ENCODE results near the gene MGRN1. TPM values are rescaled to one million over a fixed set of nuclear protein-coding genes. Genes with fewer than 3 reads are reported as not detected.
A peak's percentile ranks its signal among the peaks of the same experiment; 100 is the strongest.
"Not testable (repeated sequence)": the region's sequence is repeated elsewhere in the genome, so short reads cannot be mapped to it uniquely, and the experiment has no call there.

Gene MGRN1
- total RNA-seq, 1 donor from 2014 or later = 91.5 TPM

- peaks cover 53% of the 10 kb centered on the region for H3K79me2 ChIP-seq (ENCODE audit: insufficient read depth, low read length)
- H3K4me2 ChIP-seq (ENCODE audit: low read length) = no peak overlapping the region
- H3K9me3 ChIP-seq (ENCODE audit: insufficient read depth, low read depth, low read length) = no peaks in the 10 kb centered on the region
- Mint-ChIP-seq H3K4me1 (ENCODE audit: low read depth, unreplicated experiment) (no peaks in the 10 kb centered on the region), H3K9me3 (ENCODE audit: unreplicated experiment) (no peaks in the 10 kb centered on the region), H3K36me3 (ENCODE audit: low read depth, unreplicated experiment) (peaks cover 27% of the 10 kb centered on the region), H3K27me3 (ENCODE audit: low read depth, unreplicated experiment) (no peaks in the 10 kb centered on the region), H3K27ac (ENCODE audit: unreplicated experiment) (no peak overlapping the region), H3K4me3 (ENCODE audit: unreplicated experiment) (no peak overlapping the region)
- peaks cover 81% of the 10 kb centered on the region for H4K20me1 ChIP-seq (ENCODE audit: insufficient read depth, low read length)
- no peak overlapping the region for H2AFZ ChIP-seq (ENCODE audit: low read depth, low read length)
- DNase-seq (ENCODE audit: low read depth) (no peak), FAIRE-seq (no peak)
- TF ChIP-seq EZH2 (IDR thresholded peaks at IDR 0.05; ENCODE audit: insufficient read depth, low read length) = no peak
- no peak for TF ChIP-seq CTCF (IDR thresholded peaks at IDR 0.05; ENCODE audit: insufficient read depth, low read depth, low read length)
- peaks cover 4% of the 10 kb centered on the region for H3K36me3 ChIP-seq (ENCODE audit: insufficient read depth, low read length)
- no peak overlapping the region for H3K27ac ChIP-seq (ENCODE audit: low read depth, low read length)
- no peak overlapping the region for H3K4me3 ChIP-seq (ENCODE audit: insufficient read depth, low read depth, low read length)
- H3K4me1 ChIP-seq (ENCODE audit: insufficient read depth, low read length) = no peaks in the 10 kb centered on the region
- no peak overlapping the region for H3K9ac ChIP-seq (ENCODE audit: low read length)
- H3K27me3 ChIP-seq (ENCODE audit: insufficient read depth, low read length) = no peaks in the 10 kb centered on the region
These were observed 25.3 kb downstream of the MGRN1 start for GRCh38 chr16:4649744-4650442.

DNA sequence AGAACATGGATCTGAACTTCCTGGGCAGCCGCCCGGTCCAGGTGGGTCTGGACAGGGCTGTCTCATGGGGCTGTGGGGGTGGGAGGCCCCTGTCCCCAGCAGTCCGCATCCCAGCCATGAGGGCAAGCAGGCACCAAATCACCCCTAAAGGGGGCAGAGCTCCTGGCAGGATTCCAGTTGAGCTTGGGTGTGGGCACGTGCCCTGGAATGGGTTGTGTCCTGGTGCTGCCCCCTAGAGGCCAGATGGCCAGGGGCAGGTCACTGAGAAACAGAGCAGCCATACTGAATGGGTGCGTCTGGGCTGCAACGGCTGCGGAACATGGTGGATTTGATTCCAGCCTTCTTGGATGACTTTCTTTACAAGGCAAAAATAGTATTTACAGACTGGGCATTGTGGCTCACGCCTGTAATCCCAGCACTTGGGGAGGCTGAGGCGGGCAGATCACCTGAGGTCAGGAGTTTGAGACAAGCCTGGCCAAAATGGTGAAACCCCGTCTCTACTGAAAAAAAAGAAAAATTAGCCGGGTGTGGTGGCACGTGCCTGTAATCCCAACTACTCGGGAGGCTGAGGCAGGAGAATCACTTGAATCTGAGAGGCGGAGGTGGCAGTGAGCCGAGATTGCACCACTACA lies 25.9 kb downstream of the MGRN1 start:
- H3K27me3 Mint-ChIP-seq (ENCODE audit: low read depth, unreplicated experiment); H3K4me3 Mint-ChIP-seq (ENCODE audit: unreplicated experiment); H3K9me3 Mint-ChIP-seq (ENCODE audit: unreplicated experiment); H3K9ac ChIP-seq (ENCODE audit: low read length); H3K27ac Mint-ChIP-seq (ENCODE audit: unreplicated experiment); H3K27ac ChIP-seq (ENCODE audit: low read depth, low read length); H3K36me3 ChIP-seq (ENCODE audit: insufficient read depth, low read length); H3K4me1 Mint-ChIP-seq (ENCODE audit: low read depth, unreplicated experiment); H3K4me1 ChIP-seq (ENCODE audit: insufficient read depth, low read length); H3K27me3 ChIP-seq (ENCODE audit: insufficient read depth, low read length); FAIRE-seq; H3K9me3 ChIP-seq (ENCODE audit: insufficient read depth, low read depth, low read length); H2AFZ ChIP-seq (ENCODE audit: low read depth, low read length); H3K4me2 ChIP-seq (ENCODE audit: low read length); H3K4me3 ChIP-seq (ENCODE audit: insufficient read depth, low read depth, low read length); DNase-seq (ENCODE audit: low read depth): not testable (repeated sequence)
- TF ChIP-seq CTCF (IDR thresholded peaks at IDR 0.05; ENCODE audit: insufficient read depth, low read depth, low read length) = peak; percentile 45
- peaks cover 24% of the 10 kb centered on the region for H3K36me3 Mint-ChIP-seq (ENCODE audit: low read depth, unreplicated experiment)
- peaks cover 81% of the 10 kb centered on the region for H4K20me1 ChIP-seq (ENCODE audit: insufficient read depth, low read length)
- H3K79me2 ChIP-seq (ENCODE audit: insufficient read depth, low read length) = peaks cover 46% of the 10 kb centered on the region

DNA sequence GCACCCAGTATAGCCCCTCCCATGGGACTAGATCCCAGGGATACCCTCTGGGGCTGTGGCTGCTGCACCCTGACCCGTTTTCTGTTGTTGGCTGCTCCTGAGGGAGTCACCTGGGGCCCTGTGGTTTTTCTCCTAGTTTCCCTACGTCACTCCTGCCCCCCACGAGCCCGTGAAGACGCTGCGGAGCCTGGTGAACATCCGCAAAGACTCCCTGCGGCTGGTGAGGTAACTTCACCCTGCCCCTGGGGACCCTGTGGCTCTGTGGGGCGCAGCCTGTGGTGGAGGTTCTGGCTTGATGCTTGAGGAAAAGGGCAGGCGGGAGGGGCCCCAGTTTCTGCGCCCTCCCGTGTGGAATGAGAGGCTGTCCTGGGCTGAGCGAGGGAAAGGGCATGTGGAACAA lies 27.2 kb downstream of the MGRN1 start:
- H3K9me3 Mint-ChIP-seq (ENCODE audit: unreplicated experiment) = no peaks in the 10 kb centered on the region
- H3K4me1 Mint-ChIP-seq (ENCODE audit: low read depth, unreplicated experiment) = no peaks in the 10 kb centered on the region
- H3K79me2 ChIP-seq (ENCODE audit: insufficient read depth, low read length) = peaks cover 40% of the 10 kb centered on the region
- H3K27me3 Mint-ChIP-seq (ENCODE audit: low read depth, unreplicated experiment) = no peaks in the 10 kb centered on the region
- H3K27ac Mint-ChIP-seq (ENCODE audit: unreplicated experiment) = no peak overlapping the region
- no peaks in the 10 kb centered on the region for H3K4me1 ChIP-seq (ENCODE audit: insufficient read depth, low read length)
- no peak overlapping the region for H3K27ac ChIP-seq (ENCODE audit: low read depth, low read length)
- H3K4me3 ChIP-seq (ENCODE audit: insufficient read depth, low read depth, low read length) = no peak overlapping the region
- TF ChIP-seq EZH2 (IDR thresholded peaks at IDR 0.05; ENCODE audit: insufficient read depth, low read length) (no peak), CTCF (IDR thresholded peaks at IDR 0.05; ENCODE audit: insufficient read depth, low read depth, low read length) (no peak)
- peaks cover 25% of the 10 kb centered on the region for H3K36me3 Mint-ChIP-seq (ENCODE audit: low read depth, unreplicated experiment)
- no peak overlapping the region for H3K9ac ChIP-seq (ENCODE audit: low read length)
- no peaks in the 10 kb centered on the region for H3K9me3 ChIP-seq (ENCODE audit: insufficient read depth, low read depth, low read length)
- no peak for DNase-seq (ENCODE audit: low read depth)
- H3K4me3 Mint-ChIP-seq (ENCODE audit: unreplicated experiment) = no peak overlapping the region
- H3K27me3 ChIP-seq (ENCODE audit: insufficient read depth, low read length) = no peaks in the 10 kb centered on the region
- peaks cover 6% of the 10 kb centered on the region for H3K36me3 ChIP-seq (ENCODE audit: insufficient read depth, low read length)
- H4K20me1 ChIP-seq (ENCODE audit: insufficient read depth, low read length) = peaks cover 78% of the 10 kb centered on the region
- FAIRE-seq = no peak
- H3K4me2 ChIP-seq (ENCODE audit: low read length) = no peak overlapping the region
- no peak overlapping the region for H2AFZ ChIP-seq (ENCODE audit: low read depth, low read length)

Measured in astrocyte (in vitro differentiated cells and primary cell).